H9 (cell line): ENCODE data around the gene AASDH. TPM values are rescaled to one million over a fixed set of nuclear protein-coding genes. Genes with fewer than 3 reads are reported as not detected.

Source experiments
- DNase-seq: peaks from one replicate; pipeline ENCODE4 v3.0.0-alpha.2; 2017
- H2AFZ ChIP-seq: one replicate; pipeline ENCODE4 v1.6.1; 2013; ENCODE audit warnings: mild to moderate bottlenecking, low read length, control low read depth, moderate library complexity
- H2AK5ac ChIP-seq: 2 replicates; pipeline ENCODE4 v1.6.1; 2013; ENCODE audit warnings: low read length, control low read depth, mixed read lengths; ENCODE audit not compliant: insufficient read length
- H2BK120ac ChIP-seq: one replicate; pipeline ENCODE4 v1.6.1; 2013; ENCODE audit warnings: low read depth, mild to moderate bottlenecking, low read length, control low read depth, inconsistent platforms; ENCODE audit not compliant: poor library complexity, severe bottlenecking
- H2BK12ac ChIP-seq: 2 replicates; pipeline ENCODE4 v1.6.1; 2013; ENCODE audit warnings: low read length, control low read depth, mixed read lengths, low read depth; ENCODE audit not compliant: insufficient read length
- H2BK15ac ChIP-seq: 2 replicates; pipeline ENCODE4 v1.6.1; 2013; ENCODE audit warnings: low read depth, low read length, control low read depth
- H2BK20ac ChIP-seq: one replicate; pipeline ENCODE4 v1.6.1; 2013; ENCODE audit warnings: low read depth, mild to moderate bottlenecking, low read length, control low read depth, inconsistent platforms; ENCODE audit not compliant: poor library complexity, severe bottlenecking
- H2BK5ac ChIP-seq: 2 replicates; pipeline ENCODE4 v1.6.1; 2013; ENCODE audit warnings: low read length, control low read depth, mixed read lengths; ENCODE audit not compliant: insufficient read length
- H3K14ac ChIP-seq: 2 replicates; pipeline ENCODE4 v1.6.1; 2013; ENCODE audit warnings: low read length, control low read depth; ENCODE audit not compliant: insufficient read depth
- H3K18ac ChIP-seq: 2 replicates; pipeline ENCODE4 v1.6.1; 2013; ENCODE audit warnings: low read depth, mild to moderate bottlenecking, mixed read lengths, low read length, control low read depth; ENCODE audit not compliant: insufficient read length
- H3K23ac ChIP-seq: 2 replicates; pipeline ENCODE4 v1.6.1; 2013; ENCODE audit warnings: low read length, control low read depth, mixed read lengths, low read depth; ENCODE audit not compliant: insufficient read length
- H3K23me2 ChIP-seq: 2 replicates; pipeline ENCODE4 v1.6.1; 2013; ENCODE audit warnings: low read depth, mild to moderate bottlenecking, mixed read lengths, low read length, control low read depth; ENCODE audit not compliant: insufficient read length, poor library complexity, severe bottlenecking
- H3K27ac ChIP-seq: 2 replicates; pipeline ENCODE4 v1.5.1; 2013; ENCODE audit warnings: low read length, control low read depth, mixed read lengths, low read depth; ENCODE audit not compliant: insufficient read length
- H3K27me3 ChIP-seq: 2 replicates; pipeline ENCODE4 v1.6.1; 2013; ENCODE audit warnings: low read length, control low read depth, inconsistent platforms; ENCODE audit not compliant: insufficient read depth
- H3K4ac ChIP-seq: 2 replicates; pipeline ENCODE4 v1.6.1; 2013; ENCODE audit warnings: low read depth, mild to moderate bottlenecking, control low read depth, inconsistent platforms, low read length, moderate library complexity
- H3K4me1 ChIP-seq: 2 replicates; pipeline ENCODE4 v1.6.1; 2013; ENCODE audit warnings: low read length, control low read depth, inconsistent platforms; ENCODE audit not compliant: insufficient read depth
- H3K4me2 ChIP-seq: 2 replicates; pipeline ENCODE4 v1.6.1; 2013; ENCODE audit warnings: low read length, control low read depth, mixed read lengths; ENCODE audit not compliant: insufficient read length, insufficient read depth
- H3K56ac ChIP-seq: 2 replicates; pipeline ENCODE4 v1.6.1; 2013; ENCODE audit warnings: low read depth, mild to moderate bottlenecking, mixed read lengths, low read length, control low read depth; ENCODE audit not compliant: insufficient read length
- H3K79me1 ChIP-seq: 2 replicates; pipeline ENCODE4 v1.6.1; 2013; ENCODE audit warnings: low read depth, mild to moderate bottlenecking, moderate library complexity, low read length, control low read depth, inconsistent platforms; ENCODE audit not compliant: insufficient read depth, poor library complexity, severe bottlenecking
- H3K79me2 ChIP-seq: 2 replicates; pipeline ENCODE4 v1.6.1; 2013; ENCODE audit warnings: low read length, control low read depth, inconsistent platforms; ENCODE audit not compliant: insufficient read depth
- H3K9ac ChIP-seq: 2 replicates; pipeline ENCODE4 v1.6.1; 2013; ENCODE audit warnings: low read length, control low read depth, mixed read lengths; ENCODE audit not compliant: insufficient read length; ENCODE audit errors: extremely low read depth
- H3K9me3 ChIP-seq: one replicate; pipeline ENCODE4 v1.6.1; 2013; ENCODE audit warnings: low read depth, low read length, inconsistent platforms; ENCODE audit not compliant: control insufficient read depth
- H3T11ph ChIP-seq: one replicate; pipeline ENCODE4 v1.6.1; 2013; ENCODE audit warnings: mild to moderate bottlenecking, low read length, control low read depth, inconsistent platforms
- H4K20me1 ChIP-seq: one replicate; pipeline ENCODE4 v1.6.1; 2013; ENCODE audit not compliant: control insufficient read depth, insufficient read length, insufficient read depth
- H4K5ac ChIP-seq: 2 replicates; pipeline ENCODE4 v1.6.1; 2013; ENCODE audit warnings: low read depth, mild to moderate bottlenecking, mixed read lengths, low read length, control low read depth; ENCODE audit not compliant: insufficient read length
- H4K8ac ChIP-seq: replicated peaks from 2 replicates; pipeline ENCODE4 v1.6.1; 2013; ENCODE audit warnings: low read length, control low read depth, mixed read lengths, low read depth; ENCODE audit not compliant: insufficient read length
- H4K91ac ChIP-seq: 2 replicates; pipeline ENCODE4 v1.6.1; 2013; ENCODE audit warnings: low read depth, mild to moderate bottlenecking, moderate library complexity, mixed read lengths, low read length, control low read depth; ENCODE audit not compliant: insufficient read length
- H3K27ac Mint-ChIP-seq, 3 experiments: 2 replicates in 2 of 3; 3 replicates in 1 of 3; pipeline ENCODE4 v1.8.0; 2020 to 2021; ENCODE audit warnings: mixed read lengths in 3 of 3, mild to moderate bottlenecking in 1 of 3, moderate library complexity in 1 of 3
- H3K27me3 Mint-ChIP-seq: 2 replicates; pipeline ENCODE4 v1.8.0; 2021; ENCODE audit warnings: low read depth, mild to moderate bottlenecking, moderate library complexity, mixed read lengths
- H3K36me3 Mint-ChIP-seq, 3 experiments: 2 replicates in 2 of 3; 3 replicates in 1 of 3; pipeline ENCODE4 v1.8.0; 2020 to 2021; ENCODE audit warnings: low read depth in 3 of 3, mixed read lengths in 3 of 3; ENCODE audit not compliant: insufficient read depth in 1 of 3
- H3K4me1 Mint-ChIP-seq, 2 experiments: 2 replicates each; pipeline ENCODE4 v1.8.0; 2020; ENCODE audit warnings: mixed read lengths in 2 of 2
- H3K4me3 Mint-ChIP-seq, 2 experiments: 2 replicates in 1 of 2; 3 replicates in 1 of 2; pipeline ENCODE4 v1.8.0; 2020 to 2021; ENCODE audit warnings: mild to moderate bottlenecking in 2 of 2, mixed read lengths in 2 of 2, moderate library complexity in 1 of 2
- H3K9me3 Mint-ChIP-seq, 2 experiments: 2 replicates in 1 of 2; 3 replicates in 1 of 2; pipeline ENCODE4 v1.8.0; 2020; ENCODE audit warnings: mild to moderate bottlenecking in 2 of 2, mixed read lengths in 2 of 2, moderate library complexity in 1 of 2
- WGBS: extraction: QIAGEN DNeasy Blood & Tissue Kit; methylation state at CpG from one replicate; pipeline ENCODE4 v1.1.7; 2013; ENCODE audit warnings: missing lambda C conversion rate, low lambda C conversion rate, mixed read lengths; ENCODE audit not compliant: insufficient read length; ENCODE audit errors: extremely low coverage; 5-methylcytosine and 5-hydroxymethylcytosine counted together
- total RNA-seq: library from RNA; stranded (reverse); gene quantifications from 2 replicates; pipeline ENCODE4 v1.2.1, GENCODE V29; 2021
- TF ChIP-seq, protein P1 (sequence below): fragments of 200-600 bp; sonication (generic); conservative IDR thresholded peaks from 3 replicates; pipeline ENCODE4 v1.8.0; 2021; ENCODE audit warnings: antibody characterized with exemption, mild to moderate bottlenecking

The AASDH gene
- total RNA-seq, 1 experiment from 2014 or later = 12.9 TPM

DNA sequence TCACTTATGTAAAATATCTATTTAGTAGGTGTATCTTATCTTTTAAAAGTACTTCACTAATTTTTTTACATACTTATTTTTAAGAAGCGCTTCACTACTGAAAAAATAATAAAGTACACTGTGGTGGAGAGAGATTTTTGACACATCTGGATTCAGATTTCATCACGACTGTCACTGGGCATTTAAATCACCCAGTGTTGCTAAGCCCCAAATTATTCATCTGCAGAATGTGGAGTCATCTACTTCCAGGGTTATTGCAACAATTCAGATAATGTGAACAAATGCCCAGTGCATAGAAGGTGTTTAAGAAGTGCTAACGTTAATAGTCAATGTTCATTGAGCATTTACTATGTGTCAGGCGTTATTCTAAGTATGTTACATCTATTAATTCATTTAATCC is 41.8 kb downstream of the AASDH start:
- H3K14ac ChIP-seq = no peak overlapping the region
- H3K4me2 ChIP-seq = no peak overlapping the region
- H3K18ac ChIP-seq = no peak overlapping the region
- no peak overlapping the region for H3K23ac ChIP-seq
- no peak overlapping the region for H2BK120ac ChIP-seq
- H3K79me2 ChIP-seq = no peaks in the 10 kb centered on the region
- no peak overlapping the region for H3T11ph ChIP-seq
- H3K79me1 ChIP-seq = no peaks in the 10 kb centered on the region
- no peak overlapping the region for H2BK15ac ChIP-seq
- no peaks in the 10 kb centered on the region for H3K23me2 ChIP-seq
- no peak overlapping the region for H2BK12ac ChIP-seq
- H3K9me3 Mint-ChIP-seq = no peaks in the 10 kb centered on the region
- no peak for DNase-seq
- H4K91ac ChIP-seq = no peak overlapping the region
- WGBS = no CpG with 5 or more reads among the region's 4 CpGs
- H3K56ac ChIP-seq = no peak overlapping the region
- H3K9ac ChIP-seq = no peak overlapping the region
- H3K4me1 ChIP-seq = 0 out of 2 replicates have a peak, but pooled peaks cover 4% of the 10 kb centered on the region
- no peak overlapping the region for H2BK20ac ChIP-seq
- no peaks in the 10 kb centered on the region for H3K27me3 Mint-ChIP-seq
- H2BK5ac ChIP-seq = no peak overlapping the region
- H3K36me3 Mint-ChIP-seq = peaks cover 6 to 24% (median 16%) of the 10 kb centered on the region in 3 experiments; a peak in 6 of 7 replicates
- H3K9me3 ChIP-seq = no peaks in the 10 kb centered on the region
- no peak overlapping the region for H4K8ac ChIP-seq
- no peak overlapping the region for H4K5ac ChIP-seq
- TF ChIP-seq, protein P1, sequence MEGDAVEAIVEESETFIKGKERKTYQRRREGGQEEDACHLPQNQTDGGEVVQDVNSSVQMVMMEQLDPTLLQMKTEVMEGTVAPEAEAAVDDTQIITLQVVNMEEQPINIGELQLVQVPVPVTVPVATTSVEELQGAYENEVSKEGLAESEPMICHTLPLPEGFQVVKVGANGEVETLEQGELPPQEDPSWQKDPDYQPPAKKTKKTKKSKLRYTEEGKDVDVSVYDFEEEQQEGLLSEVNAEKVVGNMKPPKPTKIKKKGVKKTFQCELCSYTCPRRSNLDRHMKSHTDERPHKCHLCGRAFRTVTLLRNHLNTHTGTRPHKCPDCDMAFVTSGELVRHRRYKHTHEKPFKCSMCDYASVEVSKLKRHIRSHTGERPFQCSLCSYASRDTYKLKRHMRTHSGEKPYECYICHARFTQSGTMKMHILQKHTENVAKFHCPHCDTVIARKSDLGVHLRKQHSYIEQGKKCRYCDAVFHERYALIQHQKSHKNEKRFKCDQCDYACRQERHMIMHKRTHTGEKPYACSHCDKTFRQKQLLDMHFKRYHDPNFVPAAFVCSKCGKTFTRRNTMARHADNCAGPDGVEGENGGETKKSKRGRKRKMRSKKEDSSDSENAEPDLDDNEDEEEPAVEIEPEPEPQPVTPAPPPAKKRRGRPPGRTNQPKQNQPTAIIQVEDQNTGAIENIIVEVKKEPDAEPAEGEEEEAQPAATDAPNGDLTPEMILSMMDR = no peak
- H3K27ac Mint-ChIP-seq = no peak overlapping the region
- H3K27ac ChIP-seq = no peak overlapping the region
- H3K27me3 ChIP-seq = no peaks in the 10 kb centered on the region
- H2AK5ac ChIP-seq = no peak overlapping the region
- H3K4me3 Mint-ChIP-seq = no peak overlapping the region
- H3K4ac ChIP-seq = no peak overlapping the region
- no peaks in the 10 kb centered on the region for H4K20me1 ChIP-seq
- H3K4me1 Mint-ChIP-seq = peaks cover 13 to 17% of the 10 kb centered on the region in 2 experiments
- no peak overlapping the region for H2AFZ ChIP-seq
